ENCODE results near the gene SEC61B. TPM values are rescaled to one million over a fixed set of nuclear protein-coding genes. Genes with fewer than 3 reads are reported as not detected.

The SEC61B gene
- total RNA-seq, 3 donors from 2014 or later, result 86.3 to 121 (median 92.9) TPM

GRCh38 chr9:99178912-99179872 lies 42.9 kb upstream of the SEC61B start:
- intact Hi-C loops (cut with DNase I; ENCODE audit: low total_unique reads), result no loop called here
- Histone ChIP-seq H3K9me3 (no peaks in the 10 kb centered on the region), H3K4me3 (no peak overlapping the region), H3K27ac (no peak overlapping the region), H3K27me3 (no peaks in the 10 kb centered on the region), H3K36me3 (no peaks in the 10 kb centered on the region), H3K4me1 (no peaks in the 10 kb centered on the region)
- DNase-seq (ENCODE audit: low spot score in 2 of 2), result no peak
- TF ChIP-seq CTCF (IDR thresholded peaks at IDR 0.05), result no peak
- TF ChIP-seq POLR2AphosphoS5 (IDR thresholded peaks at IDR 0.05), result no peak
- TF ChIP-seq POLR2A (IDR thresholded peaks at IDR 0.05), result no peak

GRCh38 chr9:99180199-99180598 lies 41.9 kb upstream of the SEC61B start:
- TF ChIP-seq POLR2A (IDR thresholded peaks at IDR 0.05), result no peak
- TF ChIP-seq POLR2AphosphoS5 (IDR thresholded peaks at IDR 0.05), result no peak
- no peak for TF ChIP-seq CTCF (IDR thresholded peaks at IDR 0.05)
- Histone ChIP-seq H3K9me3 (no peaks in the 10 kb centered on the region), H3K27me3 (no peaks in the 10 kb centered on the region), H3K27ac (no peak overlapping the region), H3K36me3 (no peaks in the 10 kb centered on the region), H3K4me3 (no peak overlapping the region), H3K4me1 (peaks cover 0 to 6% of the 10 kb centered on the region in 2 donors)
- intact Hi-C loops (cut with DNase I; ENCODE audit: low total_unique reads), result no loop called here
- no peak for DNase-seq (ENCODE audit: low spot score in 2 of 2)

- Histone ChIP-seq H3K4me1 (peaks cover 0 to 6% of the 10 kb centered on the region in 2 donors), H3K9me3 (no peaks in the 10 kb centered on the region), H3K4me3 (no peak overlapping the region), H3K27me3 (no peaks in the 10 kb centered on the region), H3K36me3 (no peaks in the 10 kb centered on the region), H3K27ac (no peak overlapping the region)
- TF ChIP-seq POLR2AphosphoS5 (IDR thresholded peaks at IDR 0.05) (no peak), CTCF (IDR thresholded peaks at IDR 0.05) (no peak), POLR2A (IDR thresholded peaks at IDR 0.05) (no peak)
- intact Hi-C loops (cut with DNase I; ENCODE audit: low total_unique reads), result no loop called here
- DNase-seq (ENCODE audit: low spot score in 2 of 2), result no peak
These were observed 41.4 kb upstream of the SEC61B start for GRCh38 chr9:99180662-99181061.

GRCh38 chr9:99181206-99181605 lies 40.9 kb upstream of the SEC61B start:
- H3K9me3 ChIP-seq, result no peaks in the 10 kb centered on the region
- peaks cover 0 to 6% of the 10 kb centered on the region in 2 donors for H3K4me1 ChIP-seq
- no peak overlapping the region for H3K4me3 ChIP-seq
- H3K36me3 ChIP-seq, result no peaks in the 10 kb centered on the region
- no peak for DNase-seq (ENCODE audit: low spot score in 2 of 2)
- H3K27me3 ChIP-seq, result no peaks in the 10 kb centered on the region
- intact Hi-C loops (cut with DNase I; ENCODE audit: low total_unique reads), result no loop called here
- H3K27ac ChIP-seq, result no peak overlapping the region
- TF ChIP-seq POLR2AphosphoS5 (IDR thresholded peaks at IDR 0.05), result no peak

GRCh38 chr9:99181621-99182020 lies 40.5 kb upstream of the SEC61B start:
- H3K4me1 ChIP-seq, result peaks cover 0 to 6% of the 10 kb centered on the region in 2 donors
- no peaks in the 10 kb centered on the region for H3K36me3 ChIP-seq
- DNase-seq (ENCODE audit: low spot score in 2 of 2), result no peak
- H3K27ac ChIP-seq, result no peak overlapping the region
- H3K4me3 ChIP-seq, result no peak overlapping the region
- TF ChIP-seq POLR2A (IDR thresholded peaks at IDR 0.05) (no peak), CTCF (IDR thresholded peaks at IDR 0.05) (no peak), POLR2AphosphoS5 (IDR thresholded peaks at IDR 0.05) (no peak)
- intact Hi-C loops (cut with DNase I; ENCODE audit: low total_unique reads), result no loop called here
- H3K27me3 ChIP-seq, result no peaks in the 10 kb centered on the region
- H3K9me3 ChIP-seq, result no peaks in the 10 kb centered on the region
